Thyroid gland (tissue), 4 donors: ENCODE results near the gene HLA-DMB. TPM values are rescaled to one million over a fixed set of nuclear protein-coding genes. Genes with fewer than 3 reads are reported as not detected.

ENCODE experiments used
- DNase-seq, 2 donors: peaks; one replicate each; pipeline ENCODE4 v3.0.0-alpha.2; 2019
- H3K27ac ChIP-seq, 3 donors: fragments of 200-600 bp; sonication (generic); 1 replicate in 2 of 3; 2 replicates in 1 of 3; pipeline ENCODE4 v1.5.1; 2016 to 2019; ENCODE audit warnings: mild to moderate bottlenecking in 1 of 3, moderate library complexity in 1 of 3
- H3K27me3 ChIP-seq: fragments of 200-600 bp; sonication (generic); one replicate; pipeline ENCODE4 v1.5.1; 2019
- H3K36me3 ChIP-seq, 2 donors: fragments of 200-600 bp; sonication (generic); one replicate each; pipeline ENCODE4 v1.5.1; 2016 to 2019
- H3K4me1 ChIP-seq, 2 donors: fragments of 200-600 bp; sonication (generic); one replicate each; pipeline ENCODE4 v1.5.1; 2017 to 2019
- H3K4me3 ChIP-seq, 3 donors: fragments of 200-600 bp; sonication (generic); replicated peaks in 1 of 3; 1 replicate in 2 of 3; 2 replicates in 1 of 3; pipeline ENCODE4 v1.5.1; 2016; ENCODE audit warnings: mild to moderate bottlenecking in 1 of 3
- H3K9me3 ChIP-seq: fragments of 200-600 bp; sonication (generic); one replicate; pipeline ENCODE4 v1.5.1; 2017
- CTCF ChIP-seq, 6 experiments: fragments of 200-600 bp in 3 of 6; fragments of 450-650 bp in 3 of 6; sonication (generic) in 3 of 6; IDR thresholded peaks; one replicate each; pipeline ENCODE4 v1.5.1; 2016 to 2019; ENCODE audit warnings: antibody characterized with exemption in 6 of 6, mild to moderate bottlenecking in 2 of 6, inconsistent platforms in 1 of 6, moderate library complexity in 1 of 6
- POLR2A ChIP-seq, 2 donors: fragments of 450-650 bp; IDR thresholded peaks; one replicate each; pipeline ENCODE4 v1.6.1; 2017; ENCODE audit warnings: antibody characterized with exemption in 2 of 2, mild to moderate bottlenecking in 2 of 2, moderate library complexity in 1 of 2
- WGBS, 2 donors: methylation state at CpG; one replicate each; pipeline ENCODE4 v1.1.5; 2017; 5-methylcytosine and 5-hydroxymethylcytosine counted together
- intact Hi-C: fragments of 100-400 bp; cut with DNase I; formaldehyde crosslinking; loops from one replicate; pipeline ENCODE4 v1.15.1; 2023
- total RNA-seq, 4 donors: library from RNA; depleted of rRNA; stranded (reverse); fragments of >200 nt; gene quantifications; one replicate each; pipeline ENCODE4 v1.2.3, GENCODE V29; 2016

The HLA-DMB gene
- total RNA-seq, 4 donors from 2014 or later, result 34.7 to 82.9 (median 51.3) TPM

- no peaks in the 10 kb centered on the region for H3K9me3 ChIP-seq
- H3K27me3 ChIP-seq, result no peaks in the 10 kb centered on the region
- H3K4me3 ChIP-seq, result no peak overlapping the region
- 86 to 90% methylated on average over 8 of the region's 8 CpGs for WGBS, 2 donors
- H3K27ac ChIP-seq, result peak overlapping the region; percentile 36 to 73 (median 72)
- DNase-seq, result no peak
- intact Hi-C loops, result no loop called here
- no peaks in the 10 kb centered on the region for H3K36me3 ChIP-seq
- peaks cover 38 to 39% of the 10 kb centered on the region in 2 donors for H3K4me1 ChIP-seq
- TF ChIP-seq POLR2A (IDR thresholded peaks at IDR 0.05) (no peak), CTCF (IDR thresholded peaks at IDR 0.05) (no peak)
Measured at GRCh38 chr6:32937230-32937633, 3.6 kb downstream of the HLA-DMB start.

- WGBS, 2 donors, result 55 to 65% methylated on average over 12 of the region's 12 CpGs
- DNase-seq, result peak; percentile 83
- H3K9me3 ChIP-seq, result no peaks in the 10 kb centered on the region
- no peaks in the 10 kb centered on the region for H3K36me3 ChIP-seq
- no peak overlapping the region for H3K4me3 ChIP-seq
- peaks cover 38 to 39% of the 10 kb centered on the region in 2 donors for H3K4me1 ChIP-seq
- H3K27ac ChIP-seq, result peak overlapping the region; percentile 36 to 73 (median 72)
- intact Hi-C loops, result no loop called here
- TF ChIP-seq CTCF (IDR thresholded peaks at IDR 0.05) (peak in 2 of 6 experiments; percentile 10 to 19), POLR2A (IDR thresholded peaks at IDR 0.05) (peak in 1 of 2 donors; percentile 46)
- no peaks in the 10 kb centered on the region for H3K27me3 ChIP-seq
Measured at GRCh38 chr6:32936239-32937152, 4.3 kb downstream of the HLA-DMB start.

- peak overlapping the region; percentile 36 to 73 (median 72) for H3K27ac ChIP-seq
- intact Hi-C loops, result no loop called here
Measured at GRCh38 chr6:32935551-32936238, 5.1 kb downstream of the HLA-DMB start.

GRCh38 chr6:32933661-32934085, 7.2 kb downstream of the HLA-DMB start:
- 11 to 13% methylated on average over 3 of the region's 3 CpGs for WGBS, 2 donors
- Histone ChIP-seq H3K27ac (peak overlapping the region in 2 of 3 donors; percentile 6 to 72), H3K9me3 (no peaks in the 10 kb centered on the region), H3K36me3 (no peaks in the 10 kb centered on the region), H3K4me1 (peaks cover 27 to 37% of the 10 kb centered on the region in 2 donors), H3K4me3 (no peak overlapping the region), H3K27me3 (no peaks in the 10 kb centered on the region)
- DNase-seq, result peak; percentile 78 to 81
- intact Hi-C loops, result loop anchor here (5.0 kb wide), 2 partner anchors 36 to 49 kb away; no protein-coding TSS in a partner anchor
- TF ChIP-seq POLR2A (IDR thresholded peaks at IDR 0.05) (no peak), CTCF (IDR thresholded peaks at IDR 0.05) (peak; percentile 56 to 82 (median 73))

More at GRCh38 chr6:32935551-32936238, 5.1 kb downstream of the HLA-DMB start:
- DNase-seq, result no peak
- Histone ChIP-seq H3K9me3 (no peaks in the 10 kb centered on the region), H3K4me1 (peaks cover 37% of the 10 kb centered on the region in 2 donors), H3K36me3 (no peaks in the 10 kb centered on the region), H3K27me3 (no peaks in the 10 kb centered on the region), H3K4me3 (no peak overlapping the region)
- 78 to 81% methylated on average over 4 of the region's 4 CpGs for WGBS, 2 donors
- no peak for TF ChIP-seq CTCF (IDR thresholded peaks at IDR 0.05)
- no peak for TF ChIP-seq POLR2A (IDR thresholded peaks at IDR 0.05)
